Suprapubic skin (tissue), 4 donors: Measurements from ENCODE around the gene LRRC32. TPM values are rescaled to one million over a fixed set of nuclear protein-coding genes. Genes with fewer than 3 reads are reported as not detected.

ENCODE experiments used
- DNase-seq, 2 donors: peaks; one replicate each; pipeline ENCODE4 v3.0.0-alpha.2; 2019; ENCODE audit warnings: low spot score in 2 of 2
- H3K27ac ChIP-seq: fragments of 200-600 bp; sonication (generic); one replicate; pipeline ENCODE4 v1.5.1; 2019
- H3K27me3 ChIP-seq: fragments of 200-600 bp; sonication (generic); one replicate; pipeline ENCODE4 v1.5.1; 2019
- H3K36me3 ChIP-seq: fragments of 200-600 bp; sonication (generic); one replicate; pipeline ENCODE4 v1.5.1; 2019
- H3K4me1 ChIP-seq: fragments of 200-600 bp; sonication (generic); one replicate; pipeline ENCODE4 v1.5.1; 2019
- H3K4me3 ChIP-seq: fragments of 200-600 bp; sonication (generic); one replicate; pipeline ENCODE4 v1.5.1; 2019; ENCODE audit warnings: mild to moderate bottlenecking
- H3K9me3 ChIP-seq: fragments of 200-600 bp; sonication (generic); one replicate; pipeline ENCODE4 v1.5.1; 2019
- EP300 ChIP-seq: sonication (generic); formaldehyde crosslinking; IDR thresholded peaks from one replicate; pipeline ENCODE4 v1.6.1; 2017; ENCODE audit warnings: antibody characterized with exemption
- POLR2A ChIP-seq, 2 donors: fragments of 450-650 bp; IDR thresholded peaks; one replicate each; pipeline ENCODE4 v1.6.1; 2017; ENCODE audit warnings: antibody characterized with exemption in 2 of 2, mild to moderate bottlenecking in 2 of 2, moderate library complexity in 2 of 2
- POLR2AphosphoS5 ChIP-seq, 3 donors: sonication (generic); formaldehyde crosslinking; IDR thresholded peaks; one replicate each; pipeline ENCODE4 v1.6.1; 2017; ENCODE audit warnings: antibody characterized with exemption in 3 of 3
- WGBS: methylation state at CpG from one replicate; pipeline ENCODE4 v1.1.5; 2018; 5-methylcytosine and 5-hydroxymethylcytosine counted together
- total RNA-seq, 4 donors: library from RNA; depleted of rRNA; stranded (reverse); fragments of >200 nt; gene quantifications; one replicate each; pipeline ENCODE4 v1.1.0, GENCODE V29; 2016
- TF ChIP-seq, protein P1 (sequence below), 2 donors: fragments of 200-600 bp in 1 of 2; fragments of 450-650 bp in 1 of 2; sonication (generic) in 1 of 2; IDR thresholded peaks; one replicate each; pipeline ENCODE4 v1.5.1; 2016 to 2019; ENCODE audit warnings: antibody characterized with exemption in 2 of 2, mild to moderate bottlenecking in 1 of 2, moderate library complexity in 1 of 2

LRRC32 gene
- total RNA-seq, 4 donors from 2014 or later = 10.4 to 23.2 (median 17.5) TPM

- Histone ChIP-seq H3K4me1 (peaks cover 28% of the 10 kb centered on the region), H3K9me3 (no peaks in the 10 kb centered on the region), H3K27ac (no peak overlapping the region), H3K4me3 (no peak overlapping the region), H3K27me3 (peaks cover 15% of the 10 kb centered on the region), H3K36me3 (no peaks in the 10 kb centered on the region)
- TF ChIP-seq POLR2A (IDR thresholded peaks at IDR 0.05) (no peak), EP300 (no peak), POLR2AphosphoS5 (IDR thresholded peaks at IDR 0.05) (no peak)
- TF ChIP-seq, protein P1, sequence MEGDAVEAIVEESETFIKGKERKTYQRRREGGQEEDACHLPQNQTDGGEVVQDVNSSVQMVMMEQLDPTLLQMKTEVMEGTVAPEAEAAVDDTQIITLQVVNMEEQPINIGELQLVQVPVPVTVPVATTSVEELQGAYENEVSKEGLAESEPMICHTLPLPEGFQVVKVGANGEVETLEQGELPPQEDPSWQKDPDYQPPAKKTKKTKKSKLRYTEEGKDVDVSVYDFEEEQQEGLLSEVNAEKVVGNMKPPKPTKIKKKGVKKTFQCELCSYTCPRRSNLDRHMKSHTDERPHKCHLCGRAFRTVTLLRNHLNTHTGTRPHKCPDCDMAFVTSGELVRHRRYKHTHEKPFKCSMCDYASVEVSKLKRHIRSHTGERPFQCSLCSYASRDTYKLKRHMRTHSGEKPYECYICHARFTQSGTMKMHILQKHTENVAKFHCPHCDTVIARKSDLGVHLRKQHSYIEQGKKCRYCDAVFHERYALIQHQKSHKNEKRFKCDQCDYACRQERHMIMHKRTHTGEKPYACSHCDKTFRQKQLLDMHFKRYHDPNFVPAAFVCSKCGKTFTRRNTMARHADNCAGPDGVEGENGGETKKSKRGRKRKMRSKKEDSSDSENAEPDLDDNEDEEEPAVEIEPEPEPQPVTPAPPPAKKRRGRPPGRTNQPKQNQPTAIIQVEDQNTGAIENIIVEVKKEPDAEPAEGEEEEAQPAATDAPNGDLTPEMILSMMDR (IDR thresholded peaks at IDR 0.05) = no peak
- 91% methylated on average over 5 of the region's 5 CpGs for WGBS
- no peak for DNase-seq
Measured at GRCh38 chr11:76673176-76674142, 2.9 kb upstream of the LRRC32 start.

- DNase-seq = no peak
- no peak overlapping the region for H3K4me3 ChIP-seq
- H3K36me3 ChIP-seq = no peaks in the 10 kb centered on the region
- H3K27me3 ChIP-seq = peaks cover 15% of the 10 kb centered on the region
- H3K4me1 ChIP-seq = peaks cover 28% of the 10 kb centered on the region
- TF ChIP-seq POLR2A (IDR thresholded peaks at IDR 0.05) (no peak), POLR2AphosphoS5 (IDR thresholded peaks at IDR 0.05) (no peak)
- WGBS = 86% methylated on average over 4 of the region's 14 CpGs
- no peak overlapping the region for H3K27ac ChIP-seq
- H3K9me3 ChIP-seq = no peaks in the 10 kb centered on the region
Measured at GRCh38 chr11:76672431-76673175, 2.1 kb upstream of the LRRC32 start.

DNA sequence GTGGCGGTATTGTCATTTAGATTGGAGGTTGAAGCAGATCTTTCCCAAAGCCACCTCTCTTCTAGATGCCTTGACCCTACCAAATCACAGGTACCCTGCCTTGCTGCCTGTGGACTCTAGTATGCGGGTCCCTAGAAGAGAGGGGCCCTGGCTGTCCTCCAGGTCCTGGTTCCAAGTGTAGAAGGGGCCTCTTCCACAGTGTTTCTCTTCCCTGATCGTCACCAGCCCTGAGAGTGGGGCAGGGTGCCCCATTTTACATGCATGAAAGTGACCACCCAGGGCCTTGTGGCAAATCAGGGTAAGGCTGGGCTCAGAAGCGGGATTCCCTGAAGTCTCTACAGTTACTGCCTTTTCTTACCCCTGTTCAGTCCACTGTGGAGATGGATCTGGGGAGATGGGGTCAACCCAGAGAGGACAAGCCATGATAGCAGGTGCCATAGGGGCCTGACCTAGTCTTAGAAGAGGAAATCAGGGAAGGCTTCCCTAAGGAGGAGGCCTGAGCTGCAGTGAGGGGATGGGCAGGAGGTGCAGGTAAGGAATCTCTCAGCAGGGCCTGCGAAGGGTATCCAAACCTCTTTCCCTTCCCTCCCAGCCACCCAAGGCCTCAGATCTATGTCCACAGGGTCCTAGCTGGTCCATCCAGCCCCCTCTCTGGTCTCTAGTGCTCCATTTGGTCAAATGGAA is 1.2 kb upstream of the LRRC32 start:
- peak overlapping the region; percentile 87 for H3K27ac ChIP-seq
- peaks cover 15% of the 10 kb centered on the region for H3K27me3 ChIP-seq
- no peak for DNase-seq
- H3K4me3 ChIP-seq = no peak overlapping the region
- no peaks in the 10 kb centered on the region for H3K36me3 ChIP-seq
- H3K9me3 ChIP-seq = no peaks in the 10 kb centered on the region
- peaks cover 30% of the 10 kb centered on the region for H3K4me1 ChIP-seq
- TF ChIP-seq, protein P1 (IDR thresholded peaks at IDR 0.05) = no peak
- TF ChIP-seq EP300 (no peak), POLR2A (IDR thresholded peaks at IDR 0.05) (no peak), POLR2AphosphoS5 (IDR thresholded peaks at IDR 0.05) (no peak)
- WGBS = 93% methylated on average over 3 of the region's 5 CpGs

GRCh38 chr11:76671237-76671592 is 668 bp upstream of the LRRC32 start:
- TF ChIP-seq POLR2AphosphoS5 (IDR thresholded peaks at IDR 0.05) (no peak), EP300 (no peak), POLR2A (IDR thresholded peaks at IDR 0.05) (no peak)
- TF ChIP-seq, protein P1 (IDR thresholded peaks at IDR 0.05) = no peak
- peak overlapping the region; percentile 63 for H3K4me3 ChIP-seq
- H3K36me3 ChIP-seq = no peaks in the 10 kb centered on the region
- H3K27ac ChIP-seq = peak overlapping the region; percentile 87
- no peaks in the 10 kb centered on the region for H3K9me3 ChIP-seq
- peaks cover 15% of the 10 kb centered on the region for H3K27me3 ChIP-seq
- peaks cover 36% of the 10 kb centered on the region for H3K4me1 ChIP-seq
- WGBS = 25% methylated on average over 4 of the region's 8 CpGs
- DNase-seq = no peak

GRCh38 chr11:76669901-76670484 is 554 bp downstream of the LRRC32 start:
- Histone ChIP-seq H3K9me3 (no peaks in the 10 kb centered on the region), H3K27ac (peak overlapping the region; percentile 87), H3K4me1 (peaks cover 44% of the 10 kb centered on the region), H3K36me3 (no peaks in the 10 kb centered on the region), H3K4me3 (peak overlapping the region; percentile 63), H3K27me3 (peaks cover 15% of the 10 kb centered on the region)
- WGBS = 27% methylated on average over 9 of the region's 24 CpGs
- peak in 1 of 2 donors; percentile 81 for DNase-seq
- TF ChIP-seq POLR2A (IDR thresholded peaks at IDR 0.05) = no peak
- TF ChIP-seq, protein P1 (IDR thresholded peaks at IDR 0.05) = no peak
- TF ChIP-seq POLR2AphosphoS5 (IDR thresholded peaks at IDR 0.05) = no peak
- no peak for TF ChIP-seq EP300
